Tibial nerve (tissue), 4 donors: ENCODE results near the gene LRRC15.

Source experiments
- EP300 ChIP-seq, 2 donors: sonication (generic); formaldehyde crosslinking; IDR thresholded peaks; one replicate each; pipeline ENCODE4 v1.6.1; 2017; ENCODE audit warnings: antibody characterized with exemption in 2 of 2, mild to moderate bottlenecking in 1 of 2
- TF ChIP-seq, protein P1 (sequence below), 5 experiments: fragments of 200-600 bp in 3 of 5; fragments of 450-650 bp in 2 of 5; sonication (generic) in 3 of 5; IDR thresholded peaks; one replicate each; pipeline ENCODE4 v1.5.1; 2016 to 2019; ENCODE audit warnings: antibody characterized with exemption in 5 of 5, mild to moderate bottlenecking in 3 of 5, moderate library complexity in 2 of 5

DNA sequence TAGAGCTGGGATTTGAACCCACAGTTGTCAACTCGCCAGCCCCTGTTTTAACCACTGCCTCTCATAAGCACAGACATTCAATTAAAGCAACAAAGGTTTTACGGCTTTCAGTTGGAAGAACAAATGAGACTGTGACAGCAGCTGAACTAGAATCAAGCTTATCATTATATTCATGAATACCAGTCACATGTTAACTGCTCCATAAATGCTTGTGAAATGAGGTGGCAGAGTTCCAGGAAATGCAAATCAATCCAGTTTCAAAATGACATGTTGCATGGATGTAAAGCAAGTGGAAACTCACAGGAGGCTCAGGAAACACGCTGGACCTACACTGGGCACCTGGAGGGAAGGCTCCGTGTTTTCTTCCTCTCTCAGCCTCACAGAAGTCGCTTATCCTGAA, 25.7 kb upstream of the LRRC15 start:
- TF ChIP-seq, protein P1, sequence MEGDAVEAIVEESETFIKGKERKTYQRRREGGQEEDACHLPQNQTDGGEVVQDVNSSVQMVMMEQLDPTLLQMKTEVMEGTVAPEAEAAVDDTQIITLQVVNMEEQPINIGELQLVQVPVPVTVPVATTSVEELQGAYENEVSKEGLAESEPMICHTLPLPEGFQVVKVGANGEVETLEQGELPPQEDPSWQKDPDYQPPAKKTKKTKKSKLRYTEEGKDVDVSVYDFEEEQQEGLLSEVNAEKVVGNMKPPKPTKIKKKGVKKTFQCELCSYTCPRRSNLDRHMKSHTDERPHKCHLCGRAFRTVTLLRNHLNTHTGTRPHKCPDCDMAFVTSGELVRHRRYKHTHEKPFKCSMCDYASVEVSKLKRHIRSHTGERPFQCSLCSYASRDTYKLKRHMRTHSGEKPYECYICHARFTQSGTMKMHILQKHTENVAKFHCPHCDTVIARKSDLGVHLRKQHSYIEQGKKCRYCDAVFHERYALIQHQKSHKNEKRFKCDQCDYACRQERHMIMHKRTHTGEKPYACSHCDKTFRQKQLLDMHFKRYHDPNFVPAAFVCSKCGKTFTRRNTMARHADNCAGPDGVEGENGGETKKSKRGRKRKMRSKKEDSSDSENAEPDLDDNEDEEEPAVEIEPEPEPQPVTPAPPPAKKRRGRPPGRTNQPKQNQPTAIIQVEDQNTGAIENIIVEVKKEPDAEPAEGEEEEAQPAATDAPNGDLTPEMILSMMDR (IDR thresholded peaks at IDR 0.05): no peak
- TF ChIP-seq EP300 (IDR thresholded peaks at IDR 0.05): no peak
